ENCODE data around the gene PNLIPRP3.
"Not testable (repeated sequence)": the region's sequence is repeated elsewhere in the genome, so short reads cannot be mapped to it uniquely, and the experiment has no call there.

PNLIPRP3 gene

GRCh38 chr10:116427671-116428070 lies at the start of gene PNLIPRP3:
Gene PNLIPRP3 (plus strand): TSS chr10:116427847. CDS start chr10:116428013, 166 bp downstream.
- FAIRE-seq, result no peak

GRCh38 chr10:116382290-116382689 lies 45.4 kb upstream of the PNLIPRP3 start:
- FAIRE-seq, result no peak

DNA sequence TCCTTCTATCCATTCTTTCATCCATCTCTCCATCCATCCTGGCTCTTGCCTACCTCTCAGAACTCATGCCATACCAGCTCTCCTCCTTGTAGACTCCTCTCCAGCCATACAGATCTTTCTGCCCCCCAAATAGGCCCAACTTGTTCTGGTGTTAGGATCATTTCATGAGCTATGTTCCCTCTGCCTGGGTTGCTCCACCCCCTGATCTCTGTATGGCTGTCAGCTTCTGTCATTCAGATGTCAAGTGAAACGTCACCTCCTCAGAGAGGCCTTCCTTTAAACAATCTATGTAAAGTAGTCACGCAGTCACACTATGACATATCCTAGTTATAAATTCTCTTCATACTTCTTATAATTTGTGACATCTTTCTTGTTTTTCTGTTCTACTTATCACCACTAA lies 42.3 kb upstream of the PNLIPRP3 start:
- FAIRE-seq, result no peak

GRCh38 chr10:116385994-116386809 lies 41.4 kb upstream of the PNLIPRP3 start:
- peak; percentile 43 for FAIRE-seq

GRCh38 chr10:116393246-116393831 lies 34.3 kb upstream of the PNLIPRP3 start:
- FAIRE-seq, result not testable (repeated sequence)

DNA sequence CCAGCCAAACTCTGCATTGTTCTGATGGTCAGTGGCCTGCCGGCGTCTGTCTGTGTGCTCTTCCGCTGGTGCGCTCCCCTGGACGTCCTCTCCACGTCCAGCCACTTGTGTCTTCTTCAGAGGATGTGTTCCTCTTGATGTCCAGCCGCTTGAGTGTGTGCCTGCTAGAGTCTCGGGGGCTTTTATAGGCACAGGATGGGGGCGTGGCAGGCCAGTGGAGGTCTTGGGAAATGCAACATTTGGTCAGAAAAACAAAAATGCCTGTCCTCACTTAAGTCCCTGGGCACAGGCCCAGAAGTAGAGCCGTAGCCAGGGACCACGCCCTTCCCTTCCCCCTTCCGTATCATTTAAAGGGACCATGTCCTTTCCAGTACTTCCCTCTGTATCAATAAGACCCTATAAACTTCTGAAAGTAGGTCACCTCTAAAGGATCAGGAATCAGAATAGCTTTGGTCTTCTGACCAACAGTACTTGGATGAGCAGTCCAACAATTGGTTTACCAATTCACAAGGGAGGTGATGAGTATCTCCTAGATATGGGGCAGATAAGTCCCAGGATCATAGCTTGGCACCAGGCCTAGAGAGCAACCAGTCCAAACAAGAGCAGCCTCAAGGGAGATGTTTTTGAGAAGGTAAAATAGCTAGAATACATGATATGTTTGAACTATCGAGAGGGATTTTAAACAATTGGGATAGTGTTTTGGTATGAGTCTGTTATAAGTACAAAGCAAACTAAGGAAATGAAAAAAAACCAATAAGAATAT lies 32.2 kb upstream of the PNLIPRP3 start:
- FAIRE-seq, result no peak

DNA sequence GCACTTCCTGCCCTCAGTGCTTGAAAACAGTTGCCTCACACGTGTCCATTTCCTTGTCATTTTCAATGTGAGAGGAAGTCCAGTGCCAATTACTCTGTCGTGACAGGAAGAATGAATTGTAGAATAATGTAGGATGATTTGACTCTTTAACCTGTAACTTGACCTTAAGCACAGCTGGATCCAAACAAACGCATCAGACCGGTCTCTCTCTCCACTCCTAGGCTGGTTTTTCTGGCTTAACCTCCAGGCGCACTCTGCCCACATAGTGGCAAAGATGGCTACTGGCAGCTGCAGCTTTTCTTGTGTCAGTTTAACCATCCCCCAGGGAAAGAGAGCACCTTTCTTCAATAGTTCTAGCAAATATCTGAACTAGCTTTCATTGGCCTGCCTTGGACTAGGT lies 29.4 kb upstream of the PNLIPRP3 start:
- no peak for FAIRE-seq

- FAIRE-seq, result no peak
Measured at GRCh38 chr10:116402858-116403257, 24.8 kb upstream of the PNLIPRP3 start.

DNA sequence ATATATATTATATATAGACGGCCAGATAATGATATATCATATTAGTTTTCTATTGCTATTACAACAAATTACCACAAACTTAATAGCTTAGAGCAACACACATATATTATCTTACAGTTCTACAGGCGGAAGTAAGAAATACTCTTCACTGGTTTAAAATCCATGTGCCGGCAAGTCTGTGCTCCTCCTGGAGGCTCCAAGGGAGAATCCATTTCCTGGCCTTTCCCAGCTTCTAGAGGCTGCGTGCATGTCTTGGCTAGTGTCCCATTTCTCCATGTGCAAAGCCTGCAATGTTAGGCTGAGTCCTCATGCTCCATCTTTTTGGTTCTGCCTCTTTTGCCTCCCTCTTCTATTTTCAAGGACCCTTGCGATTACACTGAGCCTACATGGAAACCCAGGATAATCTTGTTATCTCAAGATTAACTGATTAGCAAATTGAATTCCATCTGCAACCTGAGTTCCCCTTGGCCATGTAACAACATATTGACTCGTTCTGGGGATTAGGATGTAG lies 23.9 kb upstream of the PNLIPRP3 start:
- FAIRE-seq, result no peak

DNA sequence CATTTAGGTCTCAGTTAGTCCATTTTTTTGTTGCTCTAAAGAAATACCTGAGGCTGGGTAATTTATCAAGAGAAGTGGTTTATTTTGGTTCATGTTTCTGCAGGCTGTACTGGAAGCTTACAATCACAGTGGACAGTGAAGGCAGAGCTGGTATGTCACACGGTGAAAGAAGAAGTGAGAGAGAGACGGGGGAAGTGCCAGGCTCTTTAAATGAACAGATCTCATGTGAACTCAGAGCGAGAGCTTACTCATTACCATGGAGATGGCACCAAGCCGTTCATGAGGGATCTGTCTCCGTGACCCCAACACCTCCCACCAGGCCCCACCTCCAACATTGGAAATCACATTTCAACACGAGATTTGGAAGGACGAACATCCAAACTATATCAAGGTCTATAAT lies 18.9 kb upstream of the PNLIPRP3 start:
- FAIRE-seq, result no peak

DNA sequence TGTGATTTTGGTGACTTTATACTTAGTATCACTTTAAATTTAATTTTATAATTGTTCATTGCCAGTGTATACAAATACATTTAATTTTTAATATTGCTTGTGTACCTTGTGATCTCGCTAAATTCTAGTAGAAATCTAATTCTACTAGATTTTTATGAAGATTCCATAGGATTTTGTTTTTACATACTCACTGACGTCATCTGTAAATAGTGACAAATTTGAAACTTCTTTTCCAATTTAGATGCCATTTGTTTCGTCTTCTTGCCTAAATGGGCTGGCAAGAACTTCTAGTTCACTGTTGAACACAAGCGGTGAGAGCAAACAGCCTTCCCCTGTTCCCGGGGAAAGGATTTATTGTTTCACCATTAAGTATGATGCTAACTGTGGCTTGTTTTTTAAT lies 17.3 kb upstream of the PNLIPRP3 start:
- FAIRE-seq, result peak; percentile 29

GRCh38 chr10:116417821-116418220 lies 9.8 kb upstream of the PNLIPRP3 start:
- FAIRE-seq, result no peak

GRCh38 chr10:116418389-116418788 lies 9.3 kb upstream of the PNLIPRP3 start:
- no peak for FAIRE-seq

DNA sequence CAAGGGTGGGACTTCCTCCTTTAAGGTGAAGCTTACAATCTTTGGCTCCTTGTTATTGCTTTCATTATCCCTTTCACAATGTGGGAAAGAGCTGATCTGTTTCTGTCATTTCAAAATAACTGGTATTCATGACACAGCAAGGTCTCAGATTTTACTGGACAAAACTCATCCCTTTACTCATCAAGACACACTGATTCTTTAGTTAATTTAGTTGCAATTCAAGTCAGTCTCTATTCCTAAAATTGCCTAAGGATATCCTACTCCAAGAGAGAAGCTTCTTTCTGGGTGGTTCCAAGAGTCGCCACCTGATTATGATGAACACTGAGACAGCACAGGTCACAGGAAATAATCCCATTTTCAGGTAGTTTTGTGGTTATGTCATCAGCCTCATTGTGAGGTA lies 5.8 kb upstream of the PNLIPRP3 start:
- no peak for FAIRE-seq

- FAIRE-seq, result no peak
Measured at GRCh38 chr10:116429288-116429977, 1.8 kb downstream of the PNLIPRP3 start.

DNA sequence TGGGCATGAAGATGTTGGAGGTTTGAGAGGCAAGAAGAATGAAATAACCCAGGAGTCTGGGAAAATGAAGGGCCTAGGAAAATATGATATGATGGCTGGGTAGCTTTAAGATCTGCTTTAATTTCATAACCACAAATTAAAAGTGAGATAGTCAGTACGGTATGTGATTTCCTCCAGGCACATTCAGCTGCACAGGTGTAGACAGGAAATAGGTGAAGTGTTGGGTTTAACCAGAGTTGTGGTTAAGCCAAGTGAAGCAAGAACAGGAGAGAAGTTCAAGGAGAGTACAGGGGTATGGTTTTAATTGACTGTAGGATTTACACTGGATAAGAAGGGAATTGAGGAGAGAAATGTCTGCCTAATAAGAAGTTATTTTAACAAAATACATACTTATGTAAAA lies 2.6 kb downstream of the PNLIPRP3 start:
- FAIRE-seq, result no peak

DNA sequence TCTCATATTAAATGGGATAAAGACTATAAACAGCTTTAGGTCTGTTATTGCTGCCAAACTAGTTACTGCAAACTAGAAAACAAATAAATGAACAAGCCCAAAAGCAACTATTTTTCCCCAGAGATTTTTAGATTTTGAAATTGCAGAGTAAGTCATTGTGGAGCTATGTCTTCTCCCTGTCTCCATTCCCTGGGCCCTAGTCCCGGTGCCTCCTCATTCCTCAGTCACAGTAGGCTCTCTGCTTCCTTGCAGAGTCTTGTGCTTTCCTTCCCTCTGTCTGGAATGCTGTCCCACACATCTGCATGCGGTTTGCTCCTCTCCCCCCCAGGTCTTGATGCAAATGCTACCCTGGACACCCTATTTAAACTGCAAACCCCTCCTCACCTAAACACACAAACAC lies 4.0 kb downstream of the PNLIPRP3 start:
- no peak for FAIRE-seq

DNA sequence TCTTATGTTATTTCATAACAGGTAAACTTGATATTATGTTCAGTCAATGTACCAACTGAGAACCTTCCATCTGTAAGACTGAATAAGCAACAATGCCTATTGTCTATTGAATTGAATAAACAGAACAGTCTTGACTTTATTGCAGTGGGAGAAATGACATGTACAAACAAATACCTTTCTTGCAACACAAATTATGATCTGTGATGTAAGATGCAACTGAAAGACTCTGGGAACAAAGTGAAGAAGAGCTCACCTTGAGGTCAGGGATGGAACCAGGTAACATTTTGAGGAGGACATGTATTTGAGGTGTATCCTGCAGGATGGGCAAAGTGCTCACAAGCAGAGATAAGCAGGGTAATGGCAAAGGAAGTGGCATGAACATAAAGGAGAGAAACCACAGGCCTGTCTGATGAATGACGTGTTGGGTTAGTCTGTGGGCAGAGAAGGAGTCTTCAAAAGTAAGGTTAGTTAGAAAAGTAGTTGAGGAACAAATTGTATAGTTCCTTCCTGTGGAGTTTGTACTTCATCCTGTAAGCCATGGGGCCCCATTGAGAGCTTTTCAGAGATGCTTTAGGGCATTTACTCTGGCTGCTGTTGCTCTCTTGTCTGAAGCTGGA lies 9.5 kb downstream of the PNLIPRP3 start:
- no peak for FAIRE-seq

DNA sequence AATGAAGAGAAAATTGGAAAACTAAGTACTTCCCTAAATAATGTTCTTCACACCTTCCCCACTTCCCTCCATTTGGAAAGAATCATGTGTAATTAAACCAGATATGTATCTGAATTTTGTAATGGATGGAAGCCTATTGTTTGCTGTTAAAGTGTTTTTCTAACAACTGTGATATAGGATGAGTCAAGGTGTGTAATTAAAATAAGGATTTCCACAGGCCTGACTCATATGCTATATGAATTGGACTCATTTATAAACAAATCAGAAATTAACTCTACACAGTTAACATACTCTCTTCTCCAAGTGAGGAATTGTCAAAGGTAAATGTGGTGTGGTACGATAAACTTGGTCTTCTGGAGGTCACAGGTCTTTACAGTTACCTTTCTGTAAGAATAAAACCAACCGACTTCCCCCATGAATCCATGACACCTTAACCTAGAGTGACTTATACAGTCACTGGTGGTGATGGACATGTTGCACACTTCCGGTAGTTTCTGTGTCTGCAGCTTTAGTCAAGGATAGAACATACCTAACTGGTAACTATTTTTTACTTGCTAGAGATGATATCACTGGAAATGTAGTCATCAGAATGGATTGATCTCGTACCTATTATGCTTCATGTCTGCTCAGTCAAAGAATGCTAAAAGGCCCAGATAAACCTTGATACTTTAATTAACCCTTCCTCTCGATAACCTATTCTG lies 12.8 kb downstream of the PNLIPRP3 start:
- no peak for FAIRE-seq

- no peak for FAIRE-seq
Measured at GRCh38 chr10:116444527-116445142, 17.0 kb downstream of the PNLIPRP3 start.

DNA sequence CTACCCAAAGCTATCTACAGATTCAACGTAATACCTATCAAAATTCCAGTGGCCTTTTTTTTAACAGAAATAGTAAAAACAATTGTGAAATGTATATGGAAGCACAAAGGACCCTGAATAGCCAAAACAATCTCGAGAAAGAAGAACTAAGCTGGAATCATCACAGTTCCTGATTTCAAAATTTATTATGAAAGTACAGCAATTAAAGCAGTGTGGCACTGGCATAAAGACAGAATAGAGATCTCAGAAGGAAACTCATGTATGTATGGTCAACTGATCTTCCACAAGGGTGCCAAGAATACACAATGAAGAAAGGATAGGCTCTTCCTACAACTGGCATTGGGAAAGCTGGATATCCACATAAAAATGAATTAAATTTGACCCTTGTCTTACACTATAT lies 23.2 kb downstream of the PNLIPRP3 start:
- FAIRE-seq, result no peak
